ENCODE data around the gene PRRC2A. TPM values are rescaled to one million over a fixed set of nuclear protein-coding genes. Genes with fewer than 3 reads are reported as not detected.
A peak's percentile ranks its signal among the peaks of the same experiment; 100 is the strongest.

PRRC2A gene
- total RNA-seq, 1 donor from 2014 or later, result 188 TPM

- peaks cover 34% of the 10 kb centered on the region for H3K36me3 Mint-ChIP-seq (ENCODE audit: low read depth, unreplicated experiment)
- Histone ChIP-seq H3K4me3 (ENCODE audit: insufficient read depth, low read depth, low read length) (no peak overlapping the region), H3K9me3 (ENCODE audit: insufficient read depth, low read depth, low read length) (no peaks in the 10 kb centered on the region), H3K9ac (ENCODE audit: low read length) (no peak overlapping the region), H3K4me2 (ENCODE audit: low read length) (no peak overlapping the region), H3K4me1 (ENCODE audit: insufficient read depth, low read length) (no peaks in the 10 kb centered on the region), H3K36me3 (ENCODE audit: insufficient read depth, low read length) (peaks cover 63% of the 10 kb centered on the region), H2AFZ (ENCODE audit: low read depth, low read length) (no peak overlapping the region), H3K27me3 (ENCODE audit: insufficient read depth, low read length) (no peaks in the 10 kb centered on the region), H3K27ac (ENCODE audit: low read depth, low read length) (no peak overlapping the region), H4K20me1 (ENCODE audit: insufficient read depth, low read length) (peaks cover 96% of the 10 kb centered on the region), H3K79me2 (ENCODE audit: insufficient read depth, low read length) (peaks cover 57% of the 10 kb centered on the region)
- H3K9me3 Mint-ChIP-seq (ENCODE audit: unreplicated experiment), result no peaks in the 10 kb centered on the region
- H3K4me3 Mint-ChIP-seq (ENCODE audit: unreplicated experiment), result no peak overlapping the region
- no peaks in the 10 kb centered on the region for H3K27me3 Mint-ChIP-seq (ENCODE audit: low read depth, unreplicated experiment)
- no peak for TF ChIP-seq CTCF (IDR thresholded peaks at IDR 0.05; ENCODE audit: insufficient read depth, low read depth, low read length)
- no peak for TF ChIP-seq EZH2 (IDR thresholded peaks at IDR 0.05; ENCODE audit: insufficient read depth, low read length)
- no peak overlapping the region for H3K27ac Mint-ChIP-seq (ENCODE audit: unreplicated experiment)
- H3K4me1 Mint-ChIP-seq (ENCODE audit: low read depth, unreplicated experiment), result no peaks in the 10 kb centered on the region
- FAIRE-seq (no peak), DNase-seq (ENCODE audit: low read depth) (no peak)
These were observed 11.3 kb downstream of the PRRC2A start for GRCh38 chr6:31631681-31632278.

GRCh38 chr6:31632279-31632946, 11.9 kb downstream of the PRRC2A start:
- no peak for TF ChIP-seq EZH2 (IDR thresholded peaks at IDR 0.05; ENCODE audit: insufficient read depth, low read length)
- no peak for TF ChIP-seq CTCF (IDR thresholded peaks at IDR 0.05; ENCODE audit: insufficient read depth, low read depth, low read length)
- Histone ChIP-seq H4K20me1 (ENCODE audit: insufficient read depth, low read length) (peaks cover 96% of the 10 kb centered on the region), H3K27me3 (ENCODE audit: insufficient read depth, low read length) (no peaks in the 10 kb centered on the region), H3K9me3 (ENCODE audit: insufficient read depth, low read depth, low read length) (no peaks in the 10 kb centered on the region), H3K36me3 (ENCODE audit: insufficient read depth, low read length) (peaks cover 62% of the 10 kb centered on the region), H3K27ac (ENCODE audit: low read depth, low read length) (no peak overlapping the region), H3K4me2 (ENCODE audit: low read length) (no peak overlapping the region), H3K4me3 (ENCODE audit: insufficient read depth, low read depth, low read length) (no peak overlapping the region), H3K4me1 (ENCODE audit: insufficient read depth, low read length) (no peaks in the 10 kb centered on the region), H2AFZ (ENCODE audit: low read depth, low read length) (no peak overlapping the region), H3K9ac (ENCODE audit: low read length) (no peak overlapping the region), H3K79me2 (ENCODE audit: insufficient read depth, low read length) (peaks cover 51% of the 10 kb centered on the region)
- Mint-ChIP-seq H3K27ac (ENCODE audit: unreplicated experiment) (peak overlapping the region; percentile 47), H3K9me3 (ENCODE audit: unreplicated experiment) (no peaks in the 10 kb centered on the region), H3K27me3 (ENCODE audit: low read depth, unreplicated experiment) (no peaks in the 10 kb centered on the region), H3K4me1 (ENCODE audit: low read depth, unreplicated experiment) (peaks cover 3% of the 10 kb centered on the region), H3K4me3 (ENCODE audit: unreplicated experiment) (no peak overlapping the region), H3K36me3 (ENCODE audit: low read depth, unreplicated experiment) (peaks cover 34% of the 10 kb centered on the region)
- FAIRE-seq, result no peak
- DNase-seq (ENCODE audit: low read depth), result no peak

DNA sequence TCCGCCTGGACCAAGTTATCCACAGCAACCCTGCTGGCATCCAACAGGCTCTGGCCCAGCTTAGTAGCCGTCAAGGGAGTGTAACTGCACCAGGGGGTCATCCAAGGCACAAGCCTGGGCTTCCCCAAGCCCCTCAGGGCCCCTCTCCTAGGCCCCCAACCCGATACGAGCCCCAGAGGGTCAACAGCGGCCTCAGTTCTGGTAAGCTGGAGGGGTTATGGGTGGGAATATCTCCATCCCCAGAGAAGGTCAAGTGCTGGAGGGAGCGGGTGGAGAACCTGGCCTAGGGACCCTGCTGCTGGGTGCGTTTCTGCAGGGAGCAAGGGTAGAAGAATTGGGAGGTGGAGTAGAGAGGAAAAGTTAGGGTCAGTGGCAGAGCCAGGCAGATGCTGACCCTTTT, 12.9 kb downstream of the PRRC2A start:
- no peak overlapping the region for H3K4me3 Mint-ChIP-seq (ENCODE audit: unreplicated experiment)
- no peaks in the 10 kb centered on the region for H3K9me3 Mint-ChIP-seq (ENCODE audit: unreplicated experiment)
- Histone ChIP-seq H3K4me2 (ENCODE audit: low read length) (no peak overlapping the region), H4K20me1 (ENCODE audit: insufficient read depth, low read length) (peaks cover 94% of the 10 kb centered on the region), H3K27me3 (ENCODE audit: insufficient read depth, low read length) (no peaks in the 10 kb centered on the region), H3K9me3 (ENCODE audit: insufficient read depth, low read depth, low read length) (no peaks in the 10 kb centered on the region), H2AFZ (ENCODE audit: low read depth, low read length) (no peak overlapping the region), H3K27ac (ENCODE audit: low read depth, low read length) (no peak overlapping the region), H3K4me3 (ENCODE audit: insufficient read depth, low read depth, low read length) (no peak overlapping the region), H3K79me2 (ENCODE audit: insufficient read depth, low read length) (peaks cover 41% of the 10 kb centered on the region), H3K9ac (ENCODE audit: low read length) (no peak overlapping the region), H3K4me1 (ENCODE audit: insufficient read depth, low read length) (no peaks in the 10 kb centered on the region), H3K36me3 (ENCODE audit: insufficient read depth, low read length) (peaks cover 56% of the 10 kb centered on the region)
- no peaks in the 10 kb centered on the region for H3K27me3 Mint-ChIP-seq (ENCODE audit: low read depth, unreplicated experiment)
- TF ChIP-seq CTCF (IDR thresholded peaks at IDR 0.05; ENCODE audit: insufficient read depth, low read depth, low read length) (no peak), EZH2 (IDR thresholded peaks at IDR 0.05; ENCODE audit: insufficient read depth, low read length) (no peak)
- H3K36me3 Mint-ChIP-seq (ENCODE audit: low read depth, unreplicated experiment), result peaks cover 30% of the 10 kb centered on the region
- peaks cover 3% of the 10 kb centered on the region for H3K4me1 Mint-ChIP-seq (ENCODE audit: low read depth, unreplicated experiment)
- DNase-seq (ENCODE audit: low read depth), result no peak
- FAIRE-seq, result no peak
- no peak overlapping the region for H3K27ac Mint-ChIP-seq (ENCODE audit: unreplicated experiment)
